Ramos (cell line): ENCODE measurements around the gene CEACAM7.

ENCODE experiments used
- in situ Hi-C: fragments of 300-500 bp; cut with MboI; formaldehyde crosslinking; loops from one replicate; pipeline ENCODE4 v1.14.3; 2022; ENCODE audit warnings: low sequenced_read_pairs; ENCODE audit not compliant: unreplicated experiment

The CEACAM7 gene

GRCh38 chr19:41701401-41702075 is 13.5 kb upstream of the CEACAM7 start:
- in situ Hi-C loops = no loop called here

- in situ Hi-C loops = no loop called here
These were observed 12.5 kb upstream of the CEACAM7 start for GRCh38 chr19:41700381-41701195.

- in situ Hi-C loops = no loop called here
These were observed 11.9 kb upstream of the CEACAM7 start for GRCh38 chr19:41699968-41700323.

- in situ Hi-C loops = no loop called here
These were observed 11.3 kb upstream of the CEACAM7 start for GRCh38 chr19:41699231-41699967.

GRCh38 chr19:41698746-41699230 is 10.7 kb upstream of the CEACAM7 start:
- in situ Hi-C loops = no loop called here

GRCh38 chr19:41697198-41697855 is 9.3 kb upstream of the CEACAM7 start:
- in situ Hi-C loops = no loop called here

- in situ Hi-C loops = no loop called here
These were observed 8.5 kb upstream of the CEACAM7 start for GRCh38 chr19:41696402-41697197.

GRCh38 chr19:41695745-41696144 is 7.7 kb upstream of the CEACAM7 start:
- in situ Hi-C loops = no loop called here

- in situ Hi-C loops = no loop called here
These were observed 7.0 kb upstream of the CEACAM7 start for GRCh38 chr19:41694831-41695635.

GRCh38 chr19:41694196-41694595 is 6.1 kb upstream of the CEACAM7 start:
- in situ Hi-C loops = no loop called here

- in situ Hi-C loops = no loop called here
These were observed 3.3 kb upstream of the CEACAM7 start for GRCh38 chr19:41691268-41691970.

- in situ Hi-C loops = no loop called here
These were observed 2.7 kb upstream of the CEACAM7 start for GRCh38 chr19:41690801-41691065.

GRCh38 chr19:41689993-41690800 is 2.1 kb upstream of the CEACAM7 start:
- in situ Hi-C loops = no loop called here

- in situ Hi-C loops = no loop called here
These were observed 617 bp upstream of the CEACAM7 start for GRCh38 chr19:41688687-41689086.

GRCh38 chr19:41687419-41687818 is 651 bp downstream of the CEACAM7 start:
- in situ Hi-C loops = no loop called here

- in situ Hi-C loops = no loop called here
These were observed 5.6 kb downstream of the CEACAM7 start for GRCh38 chr19:41682437-41682836.

- in situ Hi-C loops = no loop called here
These were observed 16.6 kb downstream of the CEACAM7 start for GRCh38 chr19:41671486-41671885.

- in situ Hi-C loops = no loop called here
These were observed 17.3 kb downstream of the CEACAM7 start for GRCh38 chr19:41670755-41671154.
